SH-SY5Y (cell line): Measurements from ENCODE around the gene CACNB3.

Experiments
- GATA2 ChIP-seq: IDR thresholded peaks from 2 replicates; pipeline ENCODE4 v1.6.1; 2011; ENCODE audit warnings: mild to moderate bottlenecking, low read depth, low read length
- GATA3 ChIP-seq: IDR thresholded peaks from 2 replicates; pipeline ENCODE4 v1.6.1; 2011; ENCODE audit warnings: low read depth, mild to moderate bottlenecking, low read length, moderate library complexity

CACNB3 gene

DNA sequence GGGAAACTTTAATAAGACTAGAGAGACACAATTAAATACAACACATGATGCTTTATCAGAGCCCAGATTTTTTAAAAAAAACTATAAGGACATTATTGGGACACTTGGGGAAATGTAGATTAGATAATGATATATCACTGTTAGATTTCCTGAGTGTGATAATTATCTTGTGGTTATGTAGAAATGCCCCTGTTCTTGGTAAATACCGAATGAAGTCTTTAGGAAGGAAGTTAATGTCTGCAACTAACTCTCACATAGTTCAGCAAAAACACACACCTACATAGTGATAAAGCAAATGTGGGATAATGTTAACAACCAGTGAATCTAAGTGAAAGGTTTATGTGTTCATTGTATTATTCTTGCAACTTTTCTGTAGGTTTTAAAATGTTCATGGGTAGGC is 14.6 kb upstream of the CACNB3 start:
- TF ChIP-seq GATA2 (no peak), GATA3 (no peak)

- TF ChIP-seq GATA3 (no peak), GATA2 (no peak)
These were observed 10.3 kb upstream of the CACNB3 start for GRCh38 chr12:48807981-48808380.

DNA sequence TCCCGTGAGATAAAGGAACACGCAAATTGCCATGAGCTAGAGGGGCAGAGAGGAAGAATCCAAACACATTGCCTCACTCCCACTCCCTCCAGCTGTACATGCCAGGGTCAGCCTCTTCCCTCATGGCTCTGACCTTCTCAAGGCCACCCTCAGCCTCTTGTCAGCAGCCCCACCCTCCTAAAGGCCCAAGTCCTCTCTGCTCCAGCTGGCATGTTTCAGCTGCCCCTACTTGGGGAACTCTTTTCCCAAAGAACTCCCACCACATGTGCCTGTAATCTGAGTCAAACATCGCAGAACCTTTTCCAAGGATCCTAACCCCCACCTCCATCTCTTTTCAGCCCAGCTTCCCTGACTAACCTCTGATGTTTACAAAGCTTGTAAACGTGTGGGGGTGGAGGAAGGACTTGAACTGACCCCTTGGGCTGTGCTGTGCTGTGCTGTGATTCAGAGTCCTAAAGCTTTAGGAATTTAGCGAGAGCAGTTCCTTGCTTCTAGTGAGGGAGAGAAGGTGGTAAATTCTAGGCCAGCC is 7.3 kb upstream of the CACNB3 start:
- no peak for TF ChIP-seq GATA2
- TF ChIP-seq GATA3: no peak

DNA sequence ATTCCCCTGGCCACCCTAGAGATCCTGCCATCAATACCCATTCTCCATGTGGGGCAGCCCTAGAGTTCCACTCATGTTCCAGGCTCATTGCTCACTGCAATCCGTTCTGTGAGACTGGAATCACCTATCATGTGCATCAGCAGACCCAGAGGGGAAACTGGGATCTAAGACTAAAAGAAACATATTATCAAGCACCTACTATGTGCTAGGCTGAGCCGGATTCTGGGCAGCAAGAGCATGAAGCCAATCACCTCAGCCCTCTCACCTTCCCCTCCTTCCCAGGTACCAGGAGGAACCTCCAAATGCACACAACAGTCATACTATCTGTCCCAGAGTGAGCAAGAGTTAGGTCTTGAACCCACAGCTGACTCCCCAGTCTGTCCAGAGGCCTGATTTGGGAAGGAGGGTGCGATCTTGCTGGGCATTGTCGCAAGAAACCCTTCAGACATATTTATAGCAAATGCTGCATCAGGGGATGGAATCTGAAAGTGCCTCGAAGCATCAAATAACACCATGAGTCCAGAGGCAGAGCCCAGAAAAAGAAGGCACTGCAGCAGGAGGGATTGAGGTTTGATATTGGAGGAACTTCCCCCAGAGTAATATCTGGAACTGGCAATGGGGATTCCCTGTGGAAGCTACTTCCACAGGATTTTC is 6.7 kb upstream of the CACNB3 start:
- no peak for TF ChIP-seq GATA2
- TF ChIP-seq GATA3: no peak

DNA sequence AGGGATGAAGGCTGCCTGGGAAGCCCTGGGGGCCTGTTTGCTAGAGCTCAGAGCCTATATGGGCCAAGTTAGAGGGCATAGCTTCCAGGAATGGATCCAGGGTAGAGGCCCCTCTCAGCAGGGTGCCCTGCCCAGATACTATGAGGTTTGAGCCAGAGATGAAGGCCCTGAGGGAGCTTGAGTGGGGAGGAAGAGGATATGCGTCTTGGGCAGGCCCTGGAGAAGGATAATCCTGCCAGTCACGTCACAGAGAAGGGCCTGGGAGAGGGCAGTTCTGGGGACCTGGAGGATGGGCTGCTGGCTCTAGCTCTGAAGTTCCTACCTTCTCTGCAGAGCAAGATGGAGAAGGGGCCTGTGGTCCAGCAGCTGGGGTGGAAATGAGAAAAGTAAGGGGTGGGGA is 5.9 kb upstream of the CACNB3 start:
- TF ChIP-seq GATA3 (no peak), GATA2 (no peak)

- TF ChIP-seq GATA2 (no peak), GATA3 (no peak)
These were observed 4.6 kb upstream of the CACNB3 start for GRCh38 chr12:48813465-48814261.

DNA sequence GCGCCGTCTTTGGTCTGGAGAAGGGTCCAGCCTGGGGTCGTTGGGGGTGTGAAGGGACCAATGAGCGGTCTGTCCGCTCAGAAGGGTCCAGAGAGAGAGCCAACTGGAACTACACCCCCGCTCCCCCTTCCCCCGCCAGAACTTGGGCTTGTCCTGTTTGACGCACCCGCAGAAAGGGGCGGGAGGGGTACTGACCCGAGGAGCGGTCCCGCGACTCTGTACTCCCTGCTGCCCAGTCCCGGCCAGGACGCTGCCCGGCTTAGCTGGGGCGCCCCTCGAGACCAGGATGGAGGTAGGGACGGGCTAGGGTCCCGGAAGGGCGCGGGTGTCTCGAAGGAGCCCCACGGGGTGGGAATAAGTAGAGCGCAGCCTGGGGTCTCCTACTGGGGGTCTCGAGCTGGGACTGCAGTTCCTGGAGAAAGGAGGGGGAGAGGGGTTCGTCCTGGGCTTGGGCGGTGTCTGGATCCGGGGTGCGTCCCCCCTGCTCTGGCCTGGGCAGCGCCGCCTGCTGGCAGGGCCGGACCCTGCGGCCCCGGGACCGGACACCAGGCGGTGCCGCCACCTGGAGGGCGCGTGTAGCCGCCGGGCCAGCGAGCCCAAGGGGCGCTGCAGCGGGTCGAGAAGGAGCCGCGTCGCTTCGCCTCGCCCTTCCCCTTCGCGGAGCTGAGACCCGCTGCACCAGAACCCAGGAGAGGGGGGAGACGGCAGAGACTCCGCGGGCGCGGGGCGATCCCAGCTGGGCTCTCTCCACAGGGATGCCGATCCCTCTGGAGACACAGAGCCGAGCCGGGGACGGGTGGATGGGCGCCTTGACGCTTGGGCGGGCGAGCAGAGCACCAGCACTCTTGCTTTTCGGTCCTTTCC is 3.8 kb upstream of the CACNB3 start:
- no peak for TF ChIP-seq GATA2

GRCh38 chr12:48815126-48816110 is 2.9 kb upstream of the CACNB3 start:
- TF ChIP-seq GATA3: no peak
- no peak for TF ChIP-seq GATA2

DNA sequence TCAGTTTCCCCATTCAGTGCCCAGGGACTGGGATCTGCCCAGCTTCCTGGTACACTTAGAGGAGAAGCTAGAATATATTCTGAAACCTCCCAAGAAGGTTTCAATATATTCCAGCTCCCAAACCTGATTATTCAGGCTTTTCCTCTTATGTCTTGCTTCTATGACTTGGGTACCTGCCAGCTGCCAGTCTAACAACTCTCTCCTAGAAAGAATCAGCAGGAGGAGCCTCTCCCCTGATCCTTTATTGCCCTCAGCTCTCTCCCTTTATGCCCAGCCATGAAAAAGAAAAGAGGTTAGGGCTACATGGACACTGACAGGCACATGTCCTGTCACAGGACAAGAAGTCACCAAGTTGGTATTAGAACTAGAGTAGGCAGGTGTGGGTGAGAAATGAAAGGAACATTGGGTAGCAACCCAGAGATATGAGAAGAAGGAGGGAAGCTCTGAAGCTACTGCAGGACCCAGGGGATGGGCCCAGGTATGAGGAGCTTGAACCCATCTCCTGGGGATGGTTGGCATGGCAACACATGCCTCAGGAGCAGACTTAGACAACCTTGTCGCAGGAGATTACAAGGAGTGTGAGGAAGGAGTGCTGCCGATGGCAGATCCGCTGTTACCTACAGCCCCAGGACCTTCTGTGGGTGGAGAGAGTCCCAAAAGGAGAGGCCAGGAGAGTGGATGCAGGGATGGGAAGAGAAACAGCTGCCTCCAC is 2.0 kb upstream of the CACNB3 start:
- TF ChIP-seq GATA2 (no peak), GATA3 (no peak)

DNA sequence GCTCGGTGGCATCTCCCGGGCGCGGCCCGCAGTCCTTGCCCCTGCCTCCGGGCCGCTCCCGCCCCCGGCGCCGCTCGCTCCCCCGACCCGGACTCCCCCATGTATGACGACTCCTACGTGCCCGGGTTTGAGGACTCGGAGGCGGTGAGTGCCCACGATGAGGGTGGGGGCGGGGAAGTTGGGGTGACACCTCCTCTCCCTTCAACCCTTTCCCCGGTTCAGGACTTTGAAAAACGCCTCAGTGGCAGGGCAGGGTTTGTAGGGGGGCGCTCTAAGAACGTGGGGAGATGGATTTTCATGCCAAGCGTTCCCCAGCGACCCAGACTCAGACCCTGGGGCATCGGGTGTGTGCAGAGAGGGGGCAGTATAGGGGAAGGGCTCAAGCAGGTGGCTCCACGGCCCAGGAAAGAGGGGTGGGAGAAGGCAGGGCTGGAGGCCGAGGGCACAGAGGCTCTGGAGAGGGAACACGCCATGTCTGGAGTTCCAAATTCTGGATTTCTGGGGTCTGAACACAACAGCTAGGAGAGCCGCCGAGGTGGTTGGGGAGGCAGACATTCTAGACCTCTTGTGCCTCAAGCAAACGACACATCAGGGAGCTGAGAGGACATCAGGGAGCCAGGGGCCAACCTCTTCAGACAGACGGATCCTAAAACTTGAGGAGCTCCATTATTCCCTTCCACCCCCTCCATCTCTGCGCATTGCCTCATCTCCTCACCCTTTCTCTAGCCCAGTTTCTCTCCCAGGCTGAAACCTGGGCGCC is 715 bp downstream of the CACNB3 start:
- TF ChIP-seq GATA3 (no peak), GATA2 (no peak)

DNA sequence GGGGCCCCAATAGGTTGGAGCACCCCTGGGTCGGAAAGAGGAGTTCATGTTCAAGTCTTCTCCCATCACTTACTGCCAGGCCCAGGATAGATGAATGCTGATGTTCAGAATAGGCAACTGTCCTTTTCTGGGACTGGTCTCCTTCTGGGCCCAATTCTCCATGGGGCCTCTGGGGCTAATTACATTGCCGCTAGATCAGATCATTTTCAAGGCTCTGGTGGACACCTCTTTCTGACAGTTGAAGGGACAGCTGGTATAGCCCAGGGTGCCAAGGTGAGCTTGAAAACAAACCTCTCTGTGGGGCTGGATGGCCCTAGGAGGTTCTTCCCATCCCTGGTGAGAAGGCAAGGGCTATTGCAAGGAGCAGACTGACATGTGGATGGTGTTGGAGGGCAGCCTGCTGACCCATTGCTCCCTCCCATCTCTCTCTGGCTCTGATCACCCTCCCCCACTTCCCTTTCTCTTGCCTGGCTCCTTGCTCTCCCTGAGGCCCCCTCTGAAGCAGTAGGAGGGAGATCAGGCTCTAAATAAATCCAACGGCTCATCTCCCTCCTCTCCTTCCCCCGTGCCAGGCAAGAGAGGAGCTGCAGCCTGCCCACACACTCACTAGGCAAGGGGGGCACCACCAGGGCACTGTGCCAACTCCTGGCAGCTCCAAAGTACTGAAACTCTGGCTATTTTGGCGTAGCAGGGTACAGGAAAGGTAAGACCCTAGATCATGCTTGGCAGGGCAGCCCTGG is 1.9 kb downstream of the CACNB3 start:
- TF ChIP-seq GATA2 (no peak), GATA3 (no peak)

GRCh38 chr12:48822139-48822538 is 3.8 kb downstream of the CACNB3 start:
- TF ChIP-seq GATA3: no peak
- TF ChIP-seq GATA2: no peak
